ENCODE data around the gene SLC32A1.

The SLC32A1 gene

GRCh38 chr20:38725931-38726803 lies 1.9 kb downstream of the SLC32A1 start:
- DNase-seq: peak in 2 of 3 experiments; percentile 20 to 38

GRCh38 chr20:38726804-38727606 lies 2.7 kb downstream of the SLC32A1 start:
- peak in 1 of 3 experiments; percentile 23 for DNase-seq

GRCh38 chr20:38727607-38728190 lies 3.4 kb downstream of the SLC32A1 start:
- no peak for DNase-seq

GRCh38 chr20:38728191-38728781 lies 4.0 kb downstream of the SLC32A1 start:
- DNase-seq: peak in 1 of 3 experiments; percentile 25

GRCh38 chr20:38728911-38729642 lies 4.8 kb downstream of the SLC32A1 start:
- DNase-seq: peak; percentile 48 to 77 (median 69)

GRCh38 chr20:38729767-38730166 lies 5.5 kb downstream of the SLC32A1 start:
- peak in 1 of 3 experiments; percentile 43 for DNase-seq

GRCh38 chr20:38730167-38730988 lies 6.1 kb downstream of the SLC32A1 start:
- DNase-seq: peak in 1 of 3 experiments; percentile 45

- peak; percentile 86 to 93 (median 88) for DNase-seq
These were observed 6.9 kb downstream of the SLC32A1 start for GRCh38 chr20:38730989-38731737.

- no peak for DNase-seq
These were observed 7.4 kb downstream of the SLC32A1 start for GRCh38 chr20:38731738-38732113.

GRCh38 chr20:38732981-38733380 lies 8.7 kb downstream of the SLC32A1 start:
- DNase-seq: no peak

GRCh38 chr20:38735172-38735571 lies 10.9 kb downstream of the SLC32A1 start:
- DNase-seq: peak in 1 of 3 experiments; percentile 11

- no peak for DNase-seq
These were observed 13.6 kb downstream of the SLC32A1 start for GRCh38 chr20:38737887-38738286.

- DNase-seq: no peak
These were observed 21.5 kb downstream of the SLC32A1 start for GRCh38 chr20:38745757-38746156.

- peak in 1 of 3 experiments; percentile 90 for DNase-seq
These were observed 23.3 kb downstream of the SLC32A1 start for GRCh38 chr20:38747495-38748096.

- peak; percentile 96 to 99 (median 97) for DNase-seq
These were observed 24.0 kb downstream of the SLC32A1 start, which contains the start of gene ACTR5 for GRCh38 chr20:38748097-38748860. Gene ACTR5, plus strand, starts transcription at chr20:38748460. Its CDS starts 19 bp downstream, at chr20:38748479.

GRCh38 chr20:38748861-38749149 lies 24.5 kb downstream of the SLC32A1 start:
- DNase-seq: peak in 1 of 3 experiments; percentile 42

- DNase-seq: peak; percentile 7 to 71 (median 16)
These were observed 27.2 kb downstream of the SLC32A1 start for GRCh38 chr20:38751360-38751976.

GRCh38 chr20:38752029-38752428 lies 27.7 kb downstream of the SLC32A1 start:
- no peak for DNase-seq

- DNase-seq: no peak
These were observed 30.6 kb downstream of the SLC32A1 start for GRCh38 chr20:38754924-38755323.
